Measurements from ENCODE around the gene RUBCNL.

Gene RUBCNL

DNA sequence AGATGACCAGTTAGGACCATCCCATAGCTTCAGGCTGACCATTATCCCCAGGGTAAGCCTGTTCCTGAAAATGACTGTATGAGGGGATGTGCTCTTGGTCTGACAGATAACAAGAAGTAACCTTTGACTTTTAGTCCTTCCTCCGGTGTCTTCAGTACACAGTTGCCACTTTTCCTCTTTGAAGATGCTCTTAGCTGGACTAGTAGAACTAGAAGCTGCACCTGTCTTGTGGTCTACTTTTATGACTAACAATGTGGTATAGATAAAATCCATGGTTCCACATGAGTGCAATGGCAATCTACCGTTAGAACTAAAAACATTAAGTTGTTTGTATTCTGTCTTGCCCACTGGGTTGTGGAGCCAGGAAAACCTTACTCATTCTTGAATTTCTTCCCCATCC is 5.9 kb upstream of the RUBCNL start:
- H4K20me1 ChIP-seq (ENCODE audit: insufficient read depth, low read length): no peaks in the 10 kb centered on the region
- H3K27ac ChIP-seq (ENCODE audit: low read length): no peak overlapping the region
- H3K4me1 ChIP-seq (ENCODE audit: low read length): peaks cover 37% of the 10 kb centered on the region
- TF ChIP-seq, protein P1, sequence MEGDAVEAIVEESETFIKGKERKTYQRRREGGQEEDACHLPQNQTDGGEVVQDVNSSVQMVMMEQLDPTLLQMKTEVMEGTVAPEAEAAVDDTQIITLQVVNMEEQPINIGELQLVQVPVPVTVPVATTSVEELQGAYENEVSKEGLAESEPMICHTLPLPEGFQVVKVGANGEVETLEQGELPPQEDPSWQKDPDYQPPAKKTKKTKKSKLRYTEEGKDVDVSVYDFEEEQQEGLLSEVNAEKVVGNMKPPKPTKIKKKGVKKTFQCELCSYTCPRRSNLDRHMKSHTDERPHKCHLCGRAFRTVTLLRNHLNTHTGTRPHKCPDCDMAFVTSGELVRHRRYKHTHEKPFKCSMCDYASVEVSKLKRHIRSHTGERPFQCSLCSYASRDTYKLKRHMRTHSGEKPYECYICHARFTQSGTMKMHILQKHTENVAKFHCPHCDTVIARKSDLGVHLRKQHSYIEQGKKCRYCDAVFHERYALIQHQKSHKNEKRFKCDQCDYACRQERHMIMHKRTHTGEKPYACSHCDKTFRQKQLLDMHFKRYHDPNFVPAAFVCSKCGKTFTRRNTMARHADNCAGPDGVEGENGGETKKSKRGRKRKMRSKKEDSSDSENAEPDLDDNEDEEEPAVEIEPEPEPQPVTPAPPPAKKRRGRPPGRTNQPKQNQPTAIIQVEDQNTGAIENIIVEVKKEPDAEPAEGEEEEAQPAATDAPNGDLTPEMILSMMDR (IDR thresholded peaks at IDR 0.05; ENCODE audit: low read depth, low read length): no peak
- TF ChIP-seq EZH2phosphoT487 (IDR thresholded peaks at IDR 0.05; ENCODE audit: low read depth): no peak
- H3K79me2 ChIP-seq (ENCODE audit: low read length): peaks cover 31% of the 10 kb centered on the region
- 0 out of 2 replicates have a peak, but pooled peaks cover 3% of the 10 kb centered on the region for H3K9me3 ChIP-seq (ENCODE audit: insufficient read depth, low read length)
- H3K4me2 ChIP-seq (ENCODE audit: low read length): peak overlapping the region; percentile 2
- H3K27me3 ChIP-seq (ENCODE audit: low read depth, low read length): no peaks in the 10 kb centered on the region
- H3K36me3 ChIP-seq (replicated peaks; ENCODE audit: low read depth, low read length): no peaks in the 10 kb centered on the region
- no peak overlapping the region for H3K9ac ChIP-seq (ENCODE audit: low read length)
- H2AFZ ChIP-seq (ENCODE audit: low read depth, low read length): no peak overlapping the region
- H3K4me3 ChIP-seq (ENCODE audit: low read length): no peak overlapping the region

DNA sequence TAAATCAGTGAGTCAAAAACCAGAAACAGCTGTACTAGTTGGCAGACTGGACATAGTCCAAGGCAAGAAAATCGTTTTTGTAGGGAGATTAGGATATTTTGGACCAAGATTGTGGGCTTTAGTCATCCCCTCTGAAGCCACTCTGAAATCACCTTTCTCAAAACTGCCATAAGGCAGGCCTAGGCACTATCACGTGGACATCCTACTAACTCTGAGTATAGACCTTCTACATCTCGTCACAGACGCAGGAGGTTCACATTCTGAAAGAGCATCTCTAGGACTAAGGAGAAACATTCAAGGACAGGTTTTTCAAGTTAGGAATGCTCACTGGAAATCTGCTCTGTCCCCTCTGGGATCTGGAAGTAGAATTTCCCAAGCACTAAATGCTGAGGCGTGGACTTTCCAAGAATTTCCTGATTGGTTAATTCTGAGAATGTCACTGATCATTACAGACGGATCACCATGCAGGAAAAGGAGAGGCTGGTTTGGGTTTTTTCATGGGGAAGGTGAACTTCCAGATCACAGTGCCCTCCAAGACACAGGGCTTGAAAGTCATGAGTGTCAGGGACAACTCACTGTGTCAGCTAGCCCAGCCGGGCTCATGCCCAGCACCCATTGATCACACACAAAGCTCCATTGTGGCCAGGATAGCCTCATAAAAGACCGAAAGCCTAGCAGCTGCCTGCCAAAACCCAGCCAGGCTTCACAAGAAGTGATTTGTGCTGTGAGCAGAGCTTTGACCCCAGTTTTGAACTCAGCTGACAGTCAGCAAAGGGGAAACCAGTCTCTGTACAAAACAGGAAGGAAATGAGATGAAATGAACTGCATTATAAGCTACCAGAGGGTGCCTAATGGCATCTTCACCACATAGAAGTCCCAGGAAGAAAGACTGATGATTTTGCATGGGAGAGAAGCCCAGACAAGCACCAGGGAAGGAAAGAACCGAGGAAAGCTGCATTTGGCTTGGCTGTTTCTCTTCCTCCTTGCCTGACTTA is 2.7 kb upstream of the RUBCNL start:
- peak overlapping the region; percentile 93 for H3K27ac ChIP-seq (ENCODE audit: low read length)
- H3K4me1 ChIP-seq (ENCODE audit: low read length): peaks cover 37% of the 10 kb centered on the region
- 0 out of 2 replicates have a peak, but pooled peaks cover 3% of the 10 kb centered on the region for H3K9me3 ChIP-seq (ENCODE audit: insufficient read depth, low read length)
- H3K9ac ChIP-seq (ENCODE audit: low read length): peak overlapping the region; percentile 96
- peaks cover 16% of the 10 kb centered on the region for H3K36me3 ChIP-seq (replicated peaks; ENCODE audit: low read depth, low read length)
- H3K4me2 ChIP-seq (ENCODE audit: low read length): peak overlapping the region; percentile 95
- H3K27me3 ChIP-seq (ENCODE audit: low read depth, low read length): no peaks in the 10 kb centered on the region
- peak overlapping the region; percentile 82 for H3K4me3 ChIP-seq (ENCODE audit: low read length)
- no peak overlapping the region for H2AFZ ChIP-seq (ENCODE audit: low read depth, low read length)
- TF ChIP-seq, protein P1 (IDR thresholded peaks at IDR 0.05; ENCODE audit: low read depth, low read length): no peak
- TF ChIP-seq EZH2phosphoT487 (IDR thresholded peaks at IDR 0.05; ENCODE audit: low read depth): no peak
- H4K20me1 ChIP-seq (ENCODE audit: insufficient read depth, low read length): no peaks in the 10 kb centered on the region
- H3K79me2 ChIP-seq (ENCODE audit: low read length): peaks cover 63% of the 10 kb centered on the region

DNA sequence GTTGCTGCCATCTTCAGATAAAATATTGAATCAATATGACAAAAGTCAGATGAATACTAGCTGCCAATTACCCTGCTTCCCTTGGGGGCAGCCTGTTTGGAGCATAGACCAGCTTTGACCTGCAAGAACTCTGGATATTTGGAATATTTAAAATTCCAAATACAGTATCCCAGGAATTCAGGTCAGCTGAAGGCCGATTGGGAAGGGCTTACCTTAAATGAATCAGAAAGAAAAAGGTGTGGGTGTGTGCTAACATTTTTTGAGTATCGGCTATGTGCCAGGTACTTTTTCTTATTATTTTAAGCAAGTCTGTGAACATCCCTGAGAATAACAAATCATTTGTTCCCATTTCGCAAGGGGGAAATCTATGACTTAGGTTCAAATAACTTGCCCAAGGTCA is 1.8 kb upstream of the RUBCNL start:
- peak overlapping the region; percentile 96 for H3K9ac ChIP-seq (ENCODE audit: low read length)
- H2AFZ ChIP-seq (ENCODE audit: low read depth, low read length): 0 out of 2 replicates have a peak overlapping the region, but pooled peaks have one; percentile 7
- H3K27ac ChIP-seq (ENCODE audit: low read length): peak overlapping the region; percentile 93
- TF ChIP-seq, protein P1 (IDR thresholded peaks at IDR 0.05; ENCODE audit: low read depth, low read length): no peak
- TF ChIP-seq EZH2phosphoT487 (IDR thresholded peaks at IDR 0.05; ENCODE audit: low read depth): no peak
- peaks cover 39% of the 10 kb centered on the region for H3K4me1 ChIP-seq (ENCODE audit: low read length)
- H3K4me2 ChIP-seq (ENCODE audit: low read length): peak overlapping the region; percentile 95
- H4K20me1 ChIP-seq (ENCODE audit: insufficient read depth, low read length): no peaks in the 10 kb centered on the region
- H3K4me3 ChIP-seq (ENCODE audit: low read length): peak overlapping the region; percentile 82
- H3K79me2 ChIP-seq (ENCODE audit: low read length): peaks cover 72% of the 10 kb centered on the region
- no peaks in the 10 kb centered on the region for H3K27me3 ChIP-seq (ENCODE audit: low read depth, low read length)
- peaks cover 20% of the 10 kb centered on the region for H3K36me3 ChIP-seq (replicated peaks; ENCODE audit: low read depth, low read length)
- 0 out of 2 replicates have a peak, but pooled peaks cover 3% of the 10 kb centered on the region for H3K9me3 ChIP-seq (ENCODE audit: insufficient read depth, low read length)

DNA sequence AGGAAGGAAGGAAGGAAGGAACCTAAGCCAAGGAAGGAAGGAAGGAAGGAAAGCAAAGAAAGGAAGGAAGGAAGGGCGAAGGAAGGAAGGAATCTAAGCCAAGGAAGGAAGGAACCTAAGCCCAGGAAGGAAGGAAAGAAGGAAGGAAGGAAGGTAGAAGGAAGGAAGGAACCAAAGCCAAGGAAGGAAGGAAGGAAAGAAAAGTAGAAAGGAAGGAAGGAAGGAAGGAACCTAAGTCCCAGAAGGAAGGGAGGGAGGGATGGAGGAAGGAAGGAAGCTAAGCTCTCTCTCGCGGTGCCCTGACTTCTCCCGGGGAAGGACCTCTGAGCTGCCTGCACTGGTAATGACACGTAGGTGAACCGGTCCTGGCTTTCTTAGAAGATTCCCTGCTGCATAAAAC is 1.3 kb upstream of the RUBCNL start:
- peak overlapping the region; percentile 95 for H3K4me2 ChIP-seq (ENCODE audit: low read length)
- H3K9ac ChIP-seq (ENCODE audit: low read length): peak overlapping the region; percentile 96
- peaks cover 77% of the 10 kb centered on the region for H3K79me2 ChIP-seq (ENCODE audit: low read length)
- H3K27me3 ChIP-seq (ENCODE audit: low read depth, low read length): no peaks in the 10 kb centered on the region
- no peaks in the 10 kb centered on the region for H4K20me1 ChIP-seq (ENCODE audit: insufficient read depth, low read length)
- H2AFZ ChIP-seq (ENCODE audit: low read depth, low read length): 0 out of 2 replicates have a peak overlapping the region, but pooled peaks have one; percentile 7
- H3K36me3 ChIP-seq (replicated peaks; ENCODE audit: low read depth, low read length): peaks cover 20% of the 10 kb centered on the region
- H3K9me3 ChIP-seq (ENCODE audit: insufficient read depth, low read length): no peaks in the 10 kb centered on the region
- H3K27ac ChIP-seq (ENCODE audit: low read length): peak overlapping the region; percentile 93
- TF ChIP-seq, protein P1 (IDR thresholded peaks at IDR 0.05; ENCODE audit: low read depth, low read length): no peak
- no peak for TF ChIP-seq EZH2phosphoT487 (IDR thresholded peaks at IDR 0.05; ENCODE audit: low read depth)
- peak overlapping the region; percentile 82 for H3K4me3 ChIP-seq (ENCODE audit: low read length)
- H3K4me1 ChIP-seq (ENCODE audit: low read length): peaks cover 41% of the 10 kb centered on the region
